HG02943 (cell line): ENCODE results near the gene FNIP1.
"Not testable (repeated sequence)": the region's sequence is repeated elsewhere in the genome, so short reads cannot be mapped to it uniquely, and the experiment has no call there.

Experiments used
- ATAC-seq: cut with Tn5 transposase; IDR thresholded peaks from one replicate; pipeline ENCODE4 v1.9.1; 2021; ENCODE audit warnings: mild to moderate bottlenecking, low read depth, moderate library complexity; ENCODE audit not compliant: unreplicated experiment

The FNIP1 gene

GRCh38 chr5:131615957-131616356, 180.9 kb downstream of the FNIP1 start:
- no peak for ATAC-seq

GRCh38 chr5:131613423-131613822, 183.4 kb downstream of the FNIP1 start:
- ATAC-seq, result no peak

GRCh38 chr5:131611064-131611381, 185.8 kb downstream of the FNIP1 start:
- no peak for ATAC-seq

DNA sequence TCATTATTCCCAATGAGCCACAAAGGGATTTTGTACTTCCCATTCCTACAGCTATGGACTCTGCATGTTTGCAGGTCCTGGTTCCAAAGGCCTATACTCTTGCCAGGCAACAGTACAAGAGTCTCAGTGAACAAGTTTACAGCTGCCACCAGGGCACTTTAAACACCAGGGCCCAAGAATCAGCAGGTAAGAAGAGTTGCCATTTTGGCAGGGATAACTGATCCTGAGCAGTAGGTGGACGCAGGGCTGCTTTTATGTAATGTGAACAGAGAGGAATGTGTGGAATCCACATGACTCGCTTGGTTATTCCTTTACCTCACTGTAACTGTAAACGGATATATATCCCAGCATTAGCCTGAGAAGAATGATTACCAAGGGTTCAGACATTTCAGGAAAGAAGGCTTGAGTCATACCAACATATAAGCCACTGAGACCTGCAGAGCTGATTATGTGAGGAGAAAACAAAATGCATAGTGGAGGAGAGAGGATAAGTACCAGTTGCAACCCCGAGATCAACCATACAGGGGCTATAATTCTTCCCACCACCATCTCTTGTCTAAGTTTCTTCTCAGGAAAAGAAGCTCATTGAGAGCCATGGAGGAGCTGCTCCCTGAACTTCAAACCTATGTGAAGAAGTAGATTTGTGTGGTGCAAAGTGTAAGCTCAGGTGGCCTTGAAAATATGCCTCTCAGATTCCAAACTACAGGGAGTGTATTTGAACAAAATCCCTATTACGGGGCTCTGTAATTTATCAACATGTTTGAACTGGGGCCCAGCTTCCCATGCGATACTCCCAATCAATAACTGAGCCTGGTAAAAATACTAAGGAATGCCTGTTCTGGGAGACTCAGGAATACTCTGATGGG, 186.4 kb downstream of the FNIP1 start:
- ATAC-seq, result no peak

- no peak for ATAC-seq
Measured at GRCh38 chr5:131609774-131610173, 187.0 kb downstream of the FNIP1 start.

DNA sequence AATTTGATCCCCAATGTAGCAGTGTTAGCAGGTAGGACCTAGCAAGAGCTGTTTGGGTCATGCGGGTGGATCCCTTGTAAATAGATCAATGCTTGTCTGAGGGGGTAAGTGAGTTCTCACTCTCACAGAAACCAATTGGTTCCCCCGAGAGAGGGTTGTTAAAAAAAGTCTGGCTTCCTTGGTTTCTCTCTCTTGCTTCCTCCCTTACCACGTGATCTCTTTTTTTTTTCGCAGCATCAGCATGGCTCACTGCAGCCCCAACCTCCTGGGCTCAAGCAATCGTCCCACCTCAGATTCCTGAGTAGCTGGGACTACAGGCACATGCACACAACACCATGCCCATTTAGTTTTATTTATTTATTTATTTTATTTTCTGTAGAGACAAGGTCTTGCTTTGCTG, 188.2 kb downstream of the FNIP1 start:
- no peak for ATAC-seq

GRCh38 chr5:131607903-131608540, 188.8 kb downstream of the FNIP1 start:
- ATAC-seq, result no peak

GRCh38 chr5:131607418-131607817, 189.4 kb downstream of the FNIP1 start:
- ATAC-seq, result no peak

DNA sequence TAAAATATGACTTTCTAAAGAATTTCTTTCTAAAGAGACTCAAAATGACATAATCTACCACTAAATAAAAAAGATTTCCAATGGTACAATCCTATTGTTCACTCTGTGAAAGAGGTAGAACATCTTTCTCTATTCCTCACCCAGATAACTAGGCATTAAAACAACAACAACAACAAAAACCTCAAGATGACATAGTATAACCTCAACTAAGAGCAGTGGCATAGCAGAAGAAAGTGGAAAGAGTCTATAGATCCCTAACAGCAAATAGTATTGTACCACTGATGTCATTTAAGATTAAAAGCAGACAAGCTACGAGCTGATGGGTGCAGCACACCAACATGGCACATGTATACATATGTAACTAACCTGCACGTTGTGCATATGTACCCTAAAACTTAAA, 191.7 kb downstream of the FNIP1 start:
- ATAC-seq, result no peak

DNA sequence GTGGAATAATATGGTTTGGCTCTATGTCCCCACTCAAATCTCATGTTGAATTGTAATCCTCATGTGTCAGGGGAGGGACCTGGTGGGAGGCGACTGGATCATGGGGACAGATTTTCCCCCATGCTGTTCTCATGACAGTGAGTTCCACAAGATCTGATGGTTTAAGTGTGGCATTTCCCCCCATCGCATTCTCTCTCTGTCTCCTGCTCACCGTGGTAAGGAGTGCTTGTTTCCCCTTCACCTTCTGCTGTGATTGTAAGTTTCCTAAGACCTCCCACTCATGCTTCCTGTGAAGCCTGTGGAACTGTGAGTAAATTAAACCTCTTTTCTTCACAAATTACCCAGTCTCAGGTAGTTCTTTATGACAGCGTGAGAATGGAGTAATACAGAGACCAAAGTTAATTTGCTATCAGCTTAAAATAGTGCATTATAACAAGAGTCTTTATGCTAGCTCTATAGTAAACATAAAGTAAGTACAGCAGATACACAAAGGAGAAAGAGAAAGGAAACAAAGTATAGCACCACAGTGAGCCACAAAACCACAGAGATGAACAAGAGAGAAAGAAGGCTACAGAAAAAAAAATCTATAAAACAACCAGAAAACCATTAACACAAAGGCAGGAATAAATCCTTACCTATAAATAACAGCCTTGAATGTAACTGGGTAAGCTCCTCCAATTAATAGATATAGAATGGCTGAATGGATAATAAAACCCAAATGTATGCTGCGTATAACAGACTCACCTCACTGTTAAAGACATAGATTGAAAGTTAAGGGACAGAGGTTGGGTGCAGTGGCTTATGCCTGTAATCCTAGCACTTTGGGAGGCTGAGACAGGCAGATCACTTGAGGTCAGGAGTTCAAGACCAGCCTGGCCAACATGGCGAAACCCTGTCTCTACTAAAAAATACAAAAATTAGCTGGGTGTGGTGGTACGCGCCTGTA, 201.5 kb downstream of the FNIP1 start:
- ATAC-seq, result no peak

GRCh38 chr5:131593921-131594320, 202.9 kb downstream of the FNIP1 start:
- no peak for ATAC-seq

DNA sequence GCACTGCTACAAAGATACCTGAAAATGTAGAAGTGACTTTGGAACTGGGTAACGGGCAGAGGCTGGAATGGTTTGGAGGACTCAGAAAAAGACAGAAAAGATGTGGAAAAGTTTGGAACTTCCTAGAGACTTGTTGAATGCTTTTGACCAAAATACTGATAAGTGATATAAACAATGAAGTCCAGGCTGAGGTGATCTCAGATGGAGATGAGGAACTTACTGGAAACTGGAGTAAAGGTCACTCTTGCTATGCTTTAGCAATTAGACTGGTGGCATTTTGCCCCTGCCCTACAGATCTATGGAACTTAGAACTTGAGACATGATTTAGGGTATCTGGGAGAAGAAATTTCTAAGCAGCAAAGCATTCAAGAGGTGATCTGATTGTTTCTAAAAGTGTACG, 203.4 kb downstream of the FNIP1 start:
- not testable (repeated sequence) for ATAC-seq
